ENCODE data around the gene PKMYT1. TPM values are rescaled to one million over a fixed set of nuclear protein-coding genes. Genes with fewer than 3 reads are reported as not detected.

PKMYT1 gene
- total and polyA plus RNA-seq, 11 donors: 0.72 to 11.9 (median 1.2) TPM

DNA sequence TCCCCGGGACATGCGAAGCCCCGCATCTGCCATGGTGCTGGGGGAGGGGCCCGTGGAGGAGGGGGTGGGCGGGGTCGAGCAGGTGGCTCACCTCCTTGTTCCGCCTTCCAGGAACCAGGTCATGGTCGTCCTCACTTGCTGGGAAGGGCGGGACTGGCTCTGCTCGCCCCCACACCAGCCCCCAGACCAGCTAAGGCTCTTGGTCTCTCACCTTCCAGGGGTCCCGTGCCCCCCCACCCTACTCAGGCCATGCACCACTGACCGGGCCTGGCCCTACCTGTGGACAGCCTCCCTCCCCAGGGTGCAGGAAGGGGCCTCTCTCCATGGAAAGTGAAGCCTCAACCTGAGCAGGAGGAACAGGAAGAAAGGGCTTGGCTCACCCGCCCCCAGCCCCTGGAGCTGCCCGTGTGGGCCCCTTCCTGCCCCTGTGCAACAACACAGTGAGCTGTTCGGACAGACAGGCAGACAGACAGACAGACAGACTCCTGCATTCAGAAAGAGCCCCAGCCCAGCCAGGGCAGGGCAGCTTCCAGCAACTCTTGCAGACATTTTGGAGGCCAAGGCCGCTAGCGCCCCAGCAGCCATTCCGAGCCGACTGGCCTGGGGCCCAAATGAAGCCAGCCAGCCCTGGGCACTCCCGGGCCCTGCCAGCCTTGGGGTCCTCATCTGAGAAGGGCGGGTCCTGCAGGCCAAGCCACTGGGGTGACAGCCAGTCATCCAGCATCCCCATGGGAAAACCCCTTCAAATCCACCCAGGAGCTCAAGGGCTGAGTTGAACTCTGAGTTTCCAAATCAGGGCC, 24.3 kb downstream of the PKMYT1 start:
- TF ChIP-seq CTCF (IDR thresholded peaks at IDR 0.05) (no peak), POLR2A (IDR thresholded peaks at IDR 0.05) (no peak)
- Histone ChIP-seq H3K4me1 (no peaks in the 10 kb centered on the region), H3K27ac (no peak overlapping the region), H3K4me3 (no peak overlapping the region), H3K9me3 (no peaks in the 10 kb centered on the region), H3K36me3 (no peaks in the 10 kb centered on the region), H3K27me3 (peaks cover 12 to 71% (median 25%) of the 10 kb centered on the region in 9 donors)
- intact Hi-C loops (cut with DNase I): no loop called here
- WGBS, 4 donors: 40 to 45% (median 42%) methylated on average over 14 to 21 of the region's 21 CpGs
- DNase-seq: no peak
- no peak for ATAC-seq

DNA sequence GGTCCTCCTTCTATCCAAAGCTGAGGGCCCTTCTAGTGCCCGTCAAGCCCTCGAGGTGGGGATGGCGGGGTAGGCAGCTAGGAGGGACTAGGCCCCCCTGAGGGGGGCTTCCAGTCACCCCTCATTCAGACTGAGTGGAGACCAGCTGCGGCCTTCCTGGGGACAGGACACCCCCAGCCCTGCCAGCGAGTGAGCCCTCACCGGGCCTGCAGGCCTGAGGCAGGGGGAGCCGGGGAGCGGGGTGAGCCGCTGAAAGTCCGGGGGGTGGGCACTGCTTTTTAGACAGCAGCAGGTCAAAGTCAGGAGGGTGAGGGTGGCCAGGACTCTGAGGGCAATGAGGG, 24.8 kb downstream of the PKMYT1 start:
- Histone ChIP-seq H3K9me3 (no peaks in the 10 kb centered on the region), H3K27ac (no peak overlapping the region), H3K27me3 (peaks cover 8 to 66% (median 23%) of the 10 kb centered on the region in 9 donors), H3K36me3 (no peaks in the 10 kb centered on the region), H3K4me1 (no peaks in the 10 kb centered on the region), H3K4me3 (no peak overlapping the region)
- DNase-seq (peak in 2 of 5 donors; percentile 5 to 49), ATAC-seq (no peak)
- intact Hi-C loops (cut with DNase I): no loop called here
- WGBS, 4 donors: 54 to 83% (median 56%) methylated on average over 3 to 10 of the region's 10 CpGs
- TF ChIP-seq CTCF (IDR thresholded peaks at IDR 0.05) (no peak), POLR2A (IDR thresholded peaks at IDR 0.05) (no peak)

DNA sequence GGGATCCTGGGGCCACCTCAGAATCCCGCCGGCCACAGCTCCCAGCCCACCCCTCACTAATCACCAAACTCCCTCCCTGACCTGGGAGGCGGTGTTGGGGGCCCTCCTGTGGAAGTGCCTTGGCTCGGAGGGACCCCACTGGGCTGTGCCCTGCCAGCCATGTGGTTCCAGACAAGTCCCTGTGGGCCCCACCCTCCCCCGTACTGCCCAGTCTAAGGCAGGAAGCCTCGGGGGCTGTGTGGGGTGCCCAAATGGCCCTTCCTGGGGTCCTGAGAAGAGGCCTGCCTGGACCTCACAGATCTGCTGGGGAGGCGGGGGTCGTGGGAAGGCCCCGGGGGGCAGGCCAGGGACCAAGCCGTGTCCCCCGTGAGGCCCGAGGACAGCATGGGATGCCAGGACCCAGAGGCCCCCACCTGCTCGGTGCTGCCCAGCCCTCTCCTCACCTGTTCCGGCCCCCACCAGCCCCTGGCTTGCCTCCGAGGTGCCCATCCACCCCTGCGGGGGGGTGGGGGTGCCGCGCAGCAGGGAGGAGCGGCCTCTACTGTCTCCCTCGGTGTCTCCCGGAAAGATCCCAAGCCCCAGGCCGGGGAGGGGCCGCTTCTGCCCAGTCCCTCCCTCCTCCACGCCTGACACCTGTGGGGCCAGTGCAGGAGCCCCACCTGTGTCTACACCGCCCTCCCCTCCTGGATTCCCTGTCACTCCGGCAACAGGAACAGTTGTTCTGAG, 25.4 kb downstream of the PKMYT1 start:
- peaks cover 0 to 3% (median 0%) of the 10 kb centered on the region in 9 donors for H3K36me3 ChIP-seq
- ATAC-seq (no peak), DNase-seq (peak in 1 of 5 donors; percentile 46)
- peaks cover 8 to 60% (median 23%) of the 10 kb centered on the region in 9 donors for H3K27me3 ChIP-seq
- H3K4me1 ChIP-seq: no peaks in the 10 kb centered on the region
- H3K27ac ChIP-seq: no peak overlapping the region
- TF ChIP-seq POLR2A (IDR thresholded peaks at IDR 0.05) (no peak), CTCF (IDR thresholded peaks at IDR 0.05) (no peak)
- H3K4me3 ChIP-seq: no peak overlapping the region
- H3K9me3 ChIP-seq: no peaks in the 10 kb centered on the region
- intact Hi-C loops (cut with DNase I): no loop called here
- 51 to 64% (median 60%) methylated on average over 15 to 26 of the region's 26 CpGs for WGBS, 4 donors
